ENCODE data around the gene PLB1.

Gene PLB1

DNA sequence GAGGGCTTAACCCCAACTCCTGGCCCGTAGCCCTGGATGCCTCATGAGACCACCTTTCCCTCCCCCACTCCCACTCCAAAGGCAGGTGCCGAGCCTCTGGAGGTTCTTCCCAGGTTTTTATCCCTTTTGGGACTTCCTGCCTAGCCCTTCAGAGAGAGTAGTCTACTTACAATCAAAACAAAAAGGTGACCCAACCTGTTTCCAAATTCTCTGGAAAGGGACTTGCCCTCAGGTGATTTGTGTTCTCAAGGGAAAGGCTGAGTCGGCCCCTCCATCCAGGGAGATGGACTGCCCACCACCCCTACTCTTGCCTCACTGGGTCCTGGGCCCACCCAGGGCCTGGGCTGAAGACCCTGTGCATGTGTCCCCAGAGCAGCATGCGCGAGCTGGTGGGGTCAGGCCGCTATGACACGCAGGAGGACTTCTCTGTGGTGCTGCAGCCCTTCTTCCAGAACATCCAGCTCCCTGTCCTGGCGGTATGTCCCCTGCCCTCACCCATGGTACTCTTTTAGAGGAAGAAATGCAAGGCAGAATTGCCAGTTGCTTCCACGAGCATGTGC lies 108.5 kb downstream of the PLB1 start:
- FAIRE-seq, result no peak
- no peak for DNase-seq (ENCODE audit: insufficient read length, low spot score)

DNA sequence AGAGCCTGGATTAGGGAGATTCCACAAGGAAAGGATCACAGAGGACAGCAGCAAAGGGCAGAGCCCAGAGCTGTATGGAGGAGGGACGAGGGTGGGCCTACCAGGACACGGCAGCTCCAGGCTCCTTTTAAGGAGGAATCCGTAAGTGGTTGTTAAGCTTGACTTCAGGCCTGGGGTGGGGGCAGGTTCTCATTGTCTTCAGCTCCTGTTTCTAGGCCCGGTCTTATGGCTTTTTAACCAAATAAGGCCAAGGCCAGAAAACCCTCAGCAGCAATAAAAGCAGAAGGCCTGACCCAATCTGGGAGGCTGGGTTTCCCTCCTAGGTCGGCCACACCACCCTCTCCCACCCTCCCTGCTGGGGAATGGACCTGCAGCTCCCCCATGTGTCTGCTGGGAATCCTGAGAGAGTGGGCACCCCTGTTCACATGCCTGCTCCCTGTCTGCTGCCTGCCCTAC lies 111.2 kb downstream of the PLB1 start:
- FAIRE-seq (no peak), DNase-seq (ENCODE audit: insufficient read length, low spot score) (no peak)

DNA sequence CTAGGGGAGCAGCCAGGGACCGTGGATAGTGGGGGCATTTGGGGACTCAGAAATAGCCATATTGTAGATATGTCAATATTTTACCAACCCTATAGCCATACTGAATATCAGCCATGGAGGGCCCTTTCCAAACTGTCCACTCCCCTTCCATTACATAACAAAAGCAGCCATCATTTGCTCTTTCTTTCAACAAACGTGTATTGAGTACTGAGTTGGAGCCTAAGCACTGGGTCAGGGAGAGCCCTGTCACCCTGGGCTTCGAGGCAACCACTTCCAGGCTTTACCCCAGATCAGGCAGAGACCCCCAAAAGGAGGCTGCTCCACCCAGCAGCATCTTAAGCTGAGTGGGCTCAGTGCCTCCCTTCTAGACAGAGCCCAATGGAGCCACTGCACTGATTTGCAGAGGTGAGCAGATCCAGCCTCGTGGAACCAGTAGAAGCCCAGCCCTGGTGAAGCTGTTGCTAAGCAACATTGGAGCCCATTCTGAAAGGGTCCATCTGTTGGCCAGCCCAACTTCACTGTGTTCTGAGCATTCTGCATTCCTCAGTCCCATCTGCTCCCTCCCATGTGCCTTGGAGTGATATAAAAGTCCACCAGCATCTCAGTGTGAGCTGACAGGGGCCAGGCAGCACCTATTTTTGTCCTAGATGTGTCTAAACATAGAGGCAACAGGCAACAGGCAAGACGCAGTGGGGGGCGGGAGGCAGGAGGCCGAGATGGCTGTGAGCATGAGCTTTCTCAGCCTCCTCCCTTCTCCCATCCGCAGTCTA lies 112.1 kb downstream of the PLB1 start:
- no peak for DNase-seq (ENCODE audit: insufficient read length, low spot score)
- no peak for FAIRE-seq

DNA sequence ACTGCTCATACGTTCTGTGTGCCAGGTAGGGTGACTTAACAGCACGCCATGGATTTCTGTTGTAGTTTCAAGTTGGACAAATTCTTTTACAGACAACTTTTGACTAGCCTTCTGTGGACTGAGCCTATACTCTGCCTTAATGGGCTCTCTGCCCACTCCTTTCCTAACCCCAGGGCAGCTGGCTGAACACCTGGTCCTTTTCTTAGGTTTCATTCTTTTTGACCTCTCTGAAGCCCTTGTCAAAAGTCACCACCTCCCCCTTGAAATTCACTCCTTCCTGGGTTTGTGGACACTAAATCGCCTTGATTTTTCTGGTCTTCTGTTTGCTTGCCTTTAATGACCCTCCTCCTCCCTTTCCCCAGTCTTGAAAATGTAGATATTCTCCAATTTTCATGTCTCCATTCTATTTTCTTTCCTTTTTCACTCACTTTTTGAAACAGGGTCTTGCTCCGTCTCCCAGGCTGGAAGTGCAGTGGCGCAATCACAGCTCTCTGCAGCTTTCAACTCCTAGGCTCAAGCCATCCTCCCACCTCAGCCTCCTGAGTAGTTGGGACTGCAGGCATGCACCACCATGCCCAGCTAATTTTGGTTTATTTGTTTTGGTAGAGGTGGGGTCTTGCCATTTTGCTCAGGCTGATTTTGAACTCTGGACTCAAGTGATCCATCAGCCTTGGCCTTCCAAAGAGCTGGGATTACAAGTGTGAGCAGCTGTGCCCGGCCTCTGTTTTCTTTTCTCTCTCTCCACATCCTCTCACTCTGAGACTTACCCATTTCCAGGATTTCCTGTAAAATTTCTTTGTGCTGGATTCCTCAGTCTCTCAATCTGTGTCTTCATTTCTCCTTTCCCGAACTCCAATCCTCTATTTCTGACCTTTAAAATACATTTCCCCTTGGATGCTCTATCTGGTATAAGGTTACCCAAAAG lies 112.9 kb downstream of the PLB1 start:
- DNase-seq (ENCODE audit: insufficient read length, low spot score) (no peak), FAIRE-seq (no peak)

DNA sequence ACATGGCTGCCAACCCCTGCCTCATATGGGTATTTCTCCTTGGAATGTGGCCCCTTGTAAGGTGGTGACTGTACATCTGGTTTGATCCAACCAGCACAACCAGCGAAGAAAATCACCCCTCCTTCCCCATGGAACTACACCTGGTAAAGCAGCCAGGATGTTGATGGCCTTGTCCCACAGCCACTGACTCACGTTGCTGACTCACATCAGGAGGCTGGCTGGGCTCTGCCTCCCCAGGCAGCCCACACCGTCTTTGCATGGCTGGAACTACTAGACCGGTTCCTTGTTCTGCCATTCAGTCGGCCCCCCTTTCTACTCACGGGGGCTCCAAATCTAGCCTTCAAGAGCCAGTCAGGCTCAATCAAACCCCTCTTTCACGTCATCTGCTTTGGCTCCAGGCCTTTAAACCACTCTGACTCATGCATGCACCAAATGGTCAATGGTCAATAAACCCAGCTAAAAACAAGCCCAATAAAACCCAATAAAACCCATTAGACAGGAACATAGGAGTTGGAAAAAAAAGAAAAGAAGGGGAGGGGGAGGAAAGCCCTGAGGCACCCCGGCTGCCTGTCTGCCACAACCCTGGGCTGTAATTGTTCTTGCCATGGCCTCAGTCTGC lies 114.8 kb downstream of the PLB1 start:
- DNase-seq (ENCODE audit: insufficient read length, low spot score) (no peak), FAIRE-seq (no peak)

DNA sequence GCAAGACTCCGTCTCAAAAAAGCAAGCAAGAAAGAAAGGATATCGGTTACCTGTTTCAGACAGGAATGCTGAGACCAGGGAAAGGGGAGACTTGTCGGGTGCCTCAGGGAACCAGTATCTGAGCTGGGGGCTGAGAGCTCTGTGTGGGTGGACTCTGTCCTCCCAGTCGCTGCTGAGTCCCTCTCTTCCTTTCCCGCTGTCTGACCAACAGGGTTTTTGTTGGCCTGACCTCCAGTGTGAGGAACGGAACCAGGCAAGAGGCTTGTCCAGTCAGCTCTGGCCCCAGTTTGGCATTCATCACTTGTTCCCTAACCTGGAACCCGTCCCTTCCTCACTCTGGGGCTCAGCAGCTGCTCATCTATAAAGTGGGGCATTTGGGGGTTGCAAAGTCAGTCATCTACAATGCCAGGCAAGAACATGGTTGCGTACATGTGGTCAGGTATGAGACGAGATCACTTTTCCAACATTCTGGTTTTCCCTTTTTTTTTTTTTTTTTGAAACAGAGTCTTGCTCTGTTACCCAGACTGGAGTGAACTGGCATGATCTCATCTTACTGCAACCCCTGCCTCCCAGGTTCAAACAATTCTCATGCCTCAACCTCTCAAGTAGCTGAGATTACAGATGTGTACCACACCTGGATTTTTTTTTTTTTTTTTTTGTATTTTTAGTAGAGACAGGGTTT lies 116.4 kb downstream of the PLB1 start:
- FAIRE-seq, result no peak
- DNase-seq (ENCODE audit: insufficient read length, low spot score), result no peak

DNA sequence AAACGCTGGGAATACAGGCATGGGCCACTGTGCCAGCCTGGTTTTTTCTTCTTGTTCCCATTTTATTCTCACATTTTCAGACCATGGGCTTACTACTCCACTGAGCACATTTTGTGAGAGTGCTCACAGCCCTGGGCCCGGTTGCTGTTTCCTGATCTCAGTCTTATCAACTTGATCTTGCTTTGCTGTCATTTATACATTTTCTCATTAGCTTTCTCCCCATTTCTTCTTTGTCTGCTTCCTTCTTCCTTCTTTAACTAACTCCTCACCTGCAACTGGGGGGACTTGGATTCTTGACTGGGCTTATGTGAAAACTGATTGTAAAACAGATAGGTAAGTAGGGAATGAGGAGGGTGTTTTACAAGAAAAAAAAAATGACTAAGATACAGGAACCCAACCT lies 117.3 kb downstream of the PLB1 start:
- FAIRE-seq, result no peak
- no peak for DNase-seq (ENCODE audit: insufficient read length, low spot score)

DNA sequence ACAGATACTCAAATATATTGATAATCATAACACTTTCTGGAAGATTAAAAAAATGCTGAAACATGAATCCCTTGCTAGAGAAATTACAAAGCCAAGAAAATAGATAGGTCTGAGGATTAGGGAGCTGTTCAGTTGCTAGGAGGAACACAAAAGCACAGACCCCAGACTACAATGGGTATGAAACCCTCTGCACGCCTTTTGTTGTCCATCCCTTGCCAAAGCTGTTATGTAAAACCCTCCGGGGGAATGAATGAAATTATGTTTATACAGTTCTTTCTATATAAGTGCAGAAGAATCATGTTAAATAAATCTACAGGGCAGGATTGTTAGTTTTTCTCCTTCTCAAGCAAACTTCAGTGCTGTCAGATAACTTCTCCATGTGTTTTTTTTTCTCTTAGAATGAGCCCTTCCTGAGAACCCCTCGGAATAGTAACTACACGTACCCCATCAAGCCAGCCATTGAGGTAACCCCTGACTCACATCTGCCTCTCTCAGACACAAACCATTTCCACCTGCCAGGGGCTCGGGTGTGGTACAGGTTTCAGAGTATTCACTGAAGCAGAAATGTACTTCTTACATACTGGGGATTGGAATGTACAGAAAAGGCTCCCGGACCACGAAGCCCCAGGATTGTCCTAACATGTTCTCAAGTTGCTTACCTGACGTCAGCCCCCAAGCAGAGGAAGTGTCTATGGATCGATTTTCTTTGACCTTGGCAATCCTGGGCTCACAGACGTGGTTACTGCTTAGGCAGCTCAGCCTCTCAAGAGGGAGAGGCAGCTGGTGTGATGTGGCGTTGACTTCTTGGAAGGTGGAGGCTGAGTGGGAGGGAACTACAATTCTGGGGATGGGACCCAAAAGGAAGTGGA lies 118.0 kb downstream of the PLB1 start:
- DNase-seq (ENCODE audit: insufficient read length, low spot score) (no peak), FAIRE-seq (no peak)

DNA sequence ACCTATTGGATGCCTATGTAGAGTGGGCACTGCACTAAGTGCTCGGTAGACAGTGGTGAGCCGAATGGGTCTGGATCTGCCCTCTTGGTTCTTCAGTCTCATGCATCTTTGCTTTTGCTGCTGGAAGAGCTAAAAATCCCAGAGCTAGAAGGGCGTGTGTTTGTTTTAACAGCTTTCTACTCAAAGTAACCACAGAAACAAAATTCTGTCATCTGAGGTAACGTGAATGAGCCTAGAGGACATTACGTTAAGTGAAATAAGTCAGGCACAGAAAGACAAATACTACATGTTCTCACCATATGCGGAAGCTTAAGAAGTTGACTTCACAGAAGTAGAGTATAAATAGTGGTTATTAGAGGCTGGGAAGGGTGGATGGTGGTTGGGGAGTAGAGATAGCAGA lies 119.8 kb downstream of the PLB1 start:
- DNase-seq (ENCODE audit: insufficient read length, low spot score) (no peak), FAIRE-seq (no peak)

DNA sequence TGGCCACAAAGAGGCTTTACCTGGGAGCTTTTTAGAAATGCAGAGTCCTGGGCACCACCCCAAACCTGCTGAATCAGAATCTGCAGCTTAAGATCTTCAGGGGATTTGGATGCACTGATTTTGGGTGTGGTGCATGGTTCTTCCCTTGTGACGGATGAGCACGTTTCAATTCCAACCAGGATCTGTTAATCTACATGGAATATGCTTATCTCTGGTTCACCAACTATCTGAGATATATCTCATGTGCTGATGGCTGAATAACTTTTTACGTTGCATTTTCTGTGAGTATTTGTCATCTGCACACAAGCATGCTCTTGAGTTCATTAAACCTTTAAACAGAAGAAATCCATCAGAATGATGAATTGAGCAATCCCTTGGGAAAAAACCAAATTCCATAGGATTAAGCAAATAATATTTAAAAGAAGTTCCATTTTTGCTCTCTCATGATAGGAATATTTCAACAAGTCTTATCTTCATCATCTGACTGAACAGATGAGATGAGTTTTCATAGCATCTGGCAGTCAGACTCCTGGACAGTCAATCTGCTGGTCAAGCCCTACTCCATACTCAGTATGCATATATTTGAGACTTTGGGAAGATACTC lies 120.6 kb downstream of the PLB1 start:
- DNase-seq (ENCODE audit: insufficient read length, low spot score) (no peak), FAIRE-seq (no peak)

DNA sequence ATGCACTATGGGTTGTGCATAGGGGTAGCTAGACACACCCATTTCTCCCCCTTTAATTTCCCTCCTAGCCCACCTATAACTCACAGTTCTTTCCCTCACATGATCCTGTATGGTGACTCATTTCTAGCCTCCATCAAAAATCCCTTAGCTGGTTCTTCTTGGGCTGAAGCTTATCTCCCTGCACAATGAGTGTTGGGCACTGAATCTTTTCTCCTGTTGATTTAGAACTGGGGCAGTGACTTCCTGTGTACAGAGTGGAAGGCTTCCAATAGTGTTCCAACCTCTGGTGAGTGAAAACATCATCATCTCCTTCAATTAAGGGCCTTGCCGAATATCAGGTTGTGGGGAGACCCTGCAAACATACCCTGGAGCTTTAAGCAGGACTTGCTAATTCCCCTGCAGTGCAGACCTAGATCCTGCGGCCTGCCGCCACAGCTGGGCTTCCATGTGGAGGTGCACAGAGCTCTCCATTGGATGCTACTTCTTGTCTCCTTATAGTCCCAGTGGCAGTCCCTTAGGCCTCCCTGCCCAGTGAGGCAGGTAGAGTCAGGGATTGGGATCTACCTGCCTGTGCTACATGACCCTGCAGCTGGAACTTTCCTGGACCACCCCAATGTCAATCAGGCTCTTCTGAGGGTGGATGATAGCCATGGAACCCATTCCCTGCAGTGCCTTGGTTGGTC lies 121.8 kb downstream of the PLB1 start:
- FAIRE-seq, result no peak

DNA sequence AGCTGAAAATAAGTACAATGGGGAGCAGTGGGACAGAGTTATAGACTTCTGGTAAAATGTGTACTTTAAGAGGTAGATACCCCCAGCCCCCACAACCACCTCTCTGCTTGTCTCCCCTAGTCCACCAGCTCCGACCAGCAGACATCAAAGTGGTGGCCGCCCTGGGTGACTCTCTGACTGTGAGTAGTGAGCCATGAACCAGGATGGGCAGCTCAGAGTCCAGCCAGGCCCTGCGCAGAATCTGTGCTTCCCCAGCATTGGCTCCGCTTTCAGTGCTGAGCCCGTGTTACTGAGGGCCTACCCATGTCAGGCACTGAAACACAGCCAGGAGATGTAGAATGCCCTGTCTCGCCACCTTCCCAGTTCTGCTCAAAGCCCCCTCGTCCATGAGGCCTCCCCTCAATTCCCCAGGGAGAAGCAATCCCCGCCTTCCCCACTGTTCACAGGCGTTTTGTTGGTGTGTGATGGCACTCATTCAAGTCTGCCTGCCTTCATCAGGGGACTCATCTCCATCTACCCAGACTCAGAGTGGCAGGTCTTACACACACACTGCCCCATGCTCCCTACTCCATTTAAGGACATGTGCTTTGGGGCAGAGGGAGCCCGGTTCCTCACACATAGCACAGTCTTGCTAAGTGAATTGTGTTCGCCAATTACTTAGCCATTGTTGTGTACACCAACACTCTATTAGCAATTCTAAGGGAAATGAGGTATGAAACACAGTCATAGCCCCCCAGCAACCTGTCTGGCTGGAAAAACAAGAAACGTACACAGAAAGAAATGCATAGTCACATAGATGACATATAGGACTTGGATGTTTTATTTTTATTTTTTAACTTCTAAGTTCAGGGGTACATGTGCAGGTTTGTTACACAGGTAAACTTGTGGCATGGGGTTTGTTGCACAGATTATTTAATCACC lies 122.6 kb downstream of the PLB1 start:
- DNase-seq (ENCODE audit: insufficient read length, low spot score), result no peak
- no peak for FAIRE-seq

More for the DNA sequence above, 121.8 kb downstream of the PLB1 start:
- no peak for DNase-seq (ENCODE audit: insufficient read length, low spot score)

DNA sequence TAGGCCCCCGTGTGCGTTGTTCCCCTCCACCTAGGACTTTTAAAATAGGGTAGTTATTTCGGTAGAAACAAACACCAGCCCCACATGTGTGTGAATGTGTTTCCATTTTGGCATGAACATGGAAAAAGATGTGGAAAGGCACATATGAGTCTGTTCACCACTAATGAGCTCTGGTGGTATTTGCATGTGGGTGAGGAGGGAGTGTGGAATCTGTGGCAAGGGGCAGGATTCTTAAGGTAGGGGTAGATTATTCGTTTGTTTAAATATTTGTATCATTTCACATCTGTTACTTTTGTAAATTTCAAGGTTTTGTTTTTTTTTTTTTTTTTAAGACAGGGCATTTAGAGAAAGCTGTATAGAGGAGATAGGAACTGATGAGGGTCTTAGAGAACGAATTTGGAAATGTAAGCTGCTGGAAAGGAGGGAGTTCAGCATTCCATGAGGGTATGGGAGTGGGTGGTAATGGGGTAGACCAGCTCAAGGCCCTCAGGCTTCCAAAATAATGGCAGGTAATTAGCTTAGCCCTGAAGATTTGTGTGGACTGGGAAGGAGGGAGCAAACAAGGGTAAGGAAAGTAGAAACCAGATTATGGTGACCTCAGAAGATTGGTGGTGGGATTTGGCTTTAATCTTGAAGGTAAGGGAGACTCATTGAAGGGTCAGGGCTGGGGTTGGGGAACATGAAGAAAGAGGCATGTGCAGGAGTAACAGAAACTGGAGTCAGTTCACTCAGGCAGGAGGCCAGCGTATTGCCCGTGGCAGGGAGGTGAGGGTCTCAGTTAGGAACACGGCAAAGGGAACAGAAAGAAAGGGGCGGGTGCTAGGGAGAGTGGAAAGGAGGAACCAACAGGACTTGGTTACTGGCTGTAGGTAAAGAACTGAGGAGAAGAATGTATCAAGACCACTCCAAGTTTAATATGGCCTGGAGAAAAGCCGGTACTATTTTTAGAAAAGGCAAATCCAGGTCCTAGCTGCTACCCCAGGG lies 123.6 kb downstream of the PLB1 start:
- DNase-seq (ENCODE audit: insufficient read length, low spot score), result no peak

DNA sequence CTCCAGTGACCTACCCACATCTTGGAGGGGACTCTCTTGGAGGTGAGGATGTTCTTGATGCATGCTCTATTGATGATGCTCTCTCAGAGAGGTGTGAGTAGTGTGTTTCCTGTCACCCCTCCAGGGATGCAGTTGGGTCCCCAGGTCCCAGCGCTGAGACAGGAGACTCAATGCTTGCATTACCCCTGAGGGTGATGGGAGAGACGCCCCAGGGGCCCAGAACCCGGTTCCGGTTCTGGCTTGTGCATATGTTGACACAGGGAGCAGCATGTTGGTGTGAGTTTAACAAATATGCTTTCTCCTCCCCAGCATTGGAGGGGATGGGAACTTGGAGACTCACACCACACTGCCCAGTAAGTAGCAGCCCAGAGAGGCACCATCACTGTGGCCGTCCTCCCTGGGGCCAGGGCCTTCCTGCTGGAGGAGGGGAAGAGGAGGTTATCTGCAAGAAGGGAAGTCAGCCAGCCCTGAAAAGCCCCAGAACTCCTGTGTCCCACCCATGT lies 124.5 kb downstream of the PLB1 start:
- FAIRE-seq (no peak), DNase-seq (ENCODE audit: insufficient read length, low spot score) (no peak)

More for the DNA sequence above, 123.6 kb downstream of the PLB1 start:
- FAIRE-seq, result no peak

DNA sequence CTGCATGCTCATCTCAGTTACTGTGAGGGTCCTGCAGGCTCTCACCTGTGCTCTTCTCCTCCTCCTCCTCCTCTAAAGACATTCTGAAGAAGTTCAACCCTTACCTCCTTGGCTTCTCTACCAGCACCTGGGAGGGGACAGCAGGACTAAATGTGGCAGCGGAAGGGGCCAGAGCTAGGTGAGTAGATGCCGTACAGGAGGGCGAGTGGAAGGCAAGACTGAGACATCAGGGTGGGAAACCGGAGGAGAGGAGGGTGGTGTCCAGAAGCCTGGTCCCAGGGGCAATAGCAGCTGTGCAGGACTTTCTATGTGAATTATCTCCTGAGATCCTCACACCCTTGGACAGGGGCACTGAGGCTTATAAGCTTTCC lies 124.9 kb downstream of the PLB1 start:
- FAIRE-seq (no peak), DNase-seq (ENCODE audit: insufficient read length, low spot score) (no peak)
